ENCODE results near the gene CDKL2.

The CDKL2 gene

DNA sequence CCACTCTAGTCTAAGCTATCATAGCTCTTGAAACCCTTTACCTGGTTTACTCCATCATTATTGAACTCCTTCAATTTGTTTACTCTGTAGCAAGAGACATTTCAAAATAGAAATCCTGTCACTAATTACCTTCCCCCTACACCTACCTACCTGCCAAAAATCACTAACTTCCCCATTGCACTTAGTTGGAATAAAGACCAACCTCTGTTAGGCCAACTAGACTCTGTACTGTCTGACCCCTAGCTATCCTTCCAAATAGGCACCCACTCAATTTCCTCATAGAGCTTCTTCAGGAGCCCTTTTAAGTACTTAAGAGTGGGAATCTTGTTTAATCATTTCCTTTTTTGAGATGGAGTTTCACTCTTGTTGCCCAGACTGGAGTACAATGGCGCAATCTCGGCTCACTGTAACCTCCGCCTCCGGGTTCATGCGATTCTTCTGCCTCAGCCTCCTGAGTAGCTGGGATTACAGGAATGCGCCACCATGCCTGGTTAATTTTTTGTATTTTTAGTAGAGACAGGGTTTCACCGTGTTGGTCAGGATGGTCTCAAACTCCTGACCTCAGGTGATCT lies 8.9 kb upstream of the CDKL2 start:
- no peak for DNase-seq (ENCODE audit: low spot score)

DNA sequence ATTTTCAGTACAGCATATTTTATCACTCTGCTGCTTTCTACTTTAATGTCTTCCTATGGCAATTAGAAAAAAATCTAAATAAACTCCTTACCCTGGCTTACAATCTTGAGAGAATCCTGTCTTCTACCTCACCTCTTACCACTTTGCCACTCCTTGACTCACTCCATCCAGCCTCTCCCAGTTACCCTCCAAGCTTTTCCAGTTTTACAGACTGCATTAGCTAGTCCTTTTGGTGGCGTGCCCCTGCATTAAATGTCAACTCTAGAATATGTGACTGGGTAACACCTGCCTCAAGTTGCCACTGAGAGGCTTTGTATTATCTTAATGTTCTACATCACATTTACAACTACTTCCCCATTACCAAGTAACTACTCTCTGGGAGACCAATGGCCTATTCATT lies 7.5 kb upstream of the CDKL2 start:
- DNase-seq (ENCODE audit: low spot score): no peak

DNA sequence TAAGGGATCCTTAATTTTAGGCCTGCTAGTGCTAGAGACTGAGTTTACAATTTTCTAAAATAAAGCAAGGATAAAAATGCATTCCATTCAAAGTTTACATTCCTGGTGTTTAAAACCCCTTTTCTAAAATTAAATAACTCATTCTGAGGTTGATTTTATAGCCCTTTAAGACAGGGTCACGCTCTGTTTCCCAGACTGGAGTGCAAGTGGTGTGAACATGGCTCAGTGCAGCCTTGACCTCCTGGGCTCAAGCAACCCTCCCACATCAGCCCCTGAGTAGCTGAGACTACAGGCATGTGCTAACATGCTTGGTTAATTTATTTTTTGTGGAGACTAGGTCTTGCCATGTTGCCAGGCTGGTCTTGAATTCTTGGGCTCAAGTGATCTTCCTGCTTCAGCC lies 6.8 kb upstream of the CDKL2 start:
- no peak for DNase-seq (ENCODE audit: low spot score)

DNA sequence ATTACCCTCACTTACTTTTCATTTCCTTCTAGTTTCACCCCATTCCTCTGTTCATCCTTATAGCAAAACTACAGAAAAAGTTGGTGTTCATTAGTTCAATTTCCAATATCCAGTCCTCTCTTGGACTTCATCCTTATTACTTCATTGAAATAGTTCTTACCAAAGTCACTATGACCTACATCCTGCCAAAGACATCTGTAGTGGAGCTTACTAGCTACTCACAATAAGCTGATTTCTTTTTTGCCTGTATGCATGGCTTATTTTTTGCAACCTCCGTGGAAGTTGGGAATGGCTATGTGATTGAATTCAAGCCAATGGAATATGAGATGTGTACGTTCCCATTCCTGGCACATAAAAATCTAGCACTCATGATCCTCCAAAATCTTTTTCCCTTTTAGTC lies 4.6 kb upstream of the CDKL2 start:
- no peak for DNase-seq (ENCODE audit: low spot score)

DNA sequence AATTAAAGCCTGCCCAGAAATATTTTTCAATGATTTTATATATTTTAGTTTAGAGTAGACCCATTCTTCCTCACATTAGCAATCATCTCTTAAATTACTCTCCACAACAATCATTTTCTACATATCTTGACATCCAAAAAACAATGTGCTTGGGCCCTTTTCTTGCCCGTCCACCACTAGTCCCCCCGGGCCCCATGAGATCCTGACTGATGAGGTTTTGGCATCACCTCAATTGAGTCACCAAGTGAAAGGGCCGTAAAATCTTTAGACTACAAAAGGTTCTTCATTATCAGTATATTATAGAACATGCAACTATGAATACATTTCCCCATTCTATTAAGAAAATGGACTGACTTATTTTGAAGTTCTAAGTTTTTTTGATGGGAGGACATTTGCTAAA lies 4.0 kb upstream of the CDKL2 start:
- no peak for DNase-seq (ENCODE audit: low spot score)

DNA sequence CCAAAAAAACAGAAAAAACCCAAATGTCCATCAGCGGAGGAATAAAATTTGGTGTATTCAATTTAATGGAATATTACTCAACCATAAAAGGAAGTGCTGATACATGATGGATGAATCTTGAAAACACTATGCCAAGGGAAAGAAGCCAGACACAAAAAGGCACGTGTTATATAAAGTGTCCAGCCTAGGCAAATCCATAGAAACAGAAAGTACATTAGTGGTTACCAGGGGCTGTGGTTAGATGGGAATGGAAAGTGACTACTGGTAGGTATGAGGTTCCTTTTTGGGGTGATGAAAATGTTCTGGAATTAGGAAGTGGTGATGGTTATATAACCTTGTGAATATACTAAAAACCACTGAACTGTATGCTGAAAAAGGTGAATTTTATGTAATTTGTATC lies 3.5 kb upstream of the CDKL2 start:
- DNase-seq (ENCODE audit: low spot score): no peak

DNA sequence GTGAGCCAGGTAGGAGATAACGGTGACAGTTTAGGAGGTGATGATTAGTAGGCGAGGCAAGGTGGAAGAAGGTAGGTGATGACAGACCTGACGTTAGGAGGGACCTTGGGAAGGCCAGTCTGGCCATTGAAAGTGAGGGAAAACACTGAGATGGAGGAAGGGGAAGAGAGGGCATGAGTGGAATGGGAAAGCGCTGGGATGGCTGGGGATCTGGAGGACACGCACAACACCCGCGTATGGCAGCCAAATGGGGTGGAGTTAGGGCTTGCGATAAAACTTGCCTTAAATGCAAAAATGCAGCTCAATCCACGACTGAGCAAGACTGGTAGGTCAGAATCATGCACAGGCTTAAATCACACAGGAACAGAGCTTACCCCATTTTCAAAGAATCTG lies 605 bp upstream of the CDKL2 start:
- DNase-seq (ENCODE audit: low spot score): peak; percentile 31

DNA sequence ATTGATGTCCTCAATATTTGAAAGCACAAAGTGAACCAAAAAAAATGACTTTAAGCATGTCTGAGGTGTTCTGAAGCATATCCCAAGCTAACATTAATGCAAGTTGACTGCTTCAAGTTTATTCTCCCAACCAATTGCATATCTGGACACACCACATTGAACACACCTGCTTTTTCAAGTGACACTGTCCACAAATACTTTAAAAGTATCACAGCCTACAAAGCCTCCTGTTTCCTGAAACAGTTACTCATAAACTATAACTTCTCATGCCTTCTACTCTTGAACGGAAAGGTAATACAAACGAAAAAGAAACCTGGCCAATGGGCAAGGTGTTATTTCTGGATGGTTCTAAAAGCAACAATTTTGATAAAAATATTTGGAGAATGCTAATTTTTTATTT lies 1.1 kb downstream of the CDKL2 start:
- DNase-seq (ENCODE audit: low spot score): no peak

DNA sequence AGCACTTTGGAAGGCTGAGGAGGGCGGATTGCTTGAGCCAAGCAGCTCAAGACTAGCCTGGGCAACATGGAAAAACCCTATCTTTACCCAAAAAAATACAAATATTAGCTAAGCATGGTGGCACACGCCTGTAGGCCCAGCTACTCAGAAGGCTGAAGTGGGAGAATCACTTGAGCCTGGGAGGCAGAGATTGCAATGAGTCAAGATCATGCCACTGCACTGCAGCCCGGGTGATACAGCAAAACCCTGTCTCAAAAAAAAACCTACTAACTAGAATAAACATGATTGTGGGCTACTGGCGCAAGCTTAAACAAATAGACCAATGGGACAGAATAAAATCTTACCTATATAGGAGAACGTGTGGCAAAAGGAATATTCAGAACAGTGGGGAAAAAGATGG lies 7.3 kb downstream of the CDKL2 start:
- no peak for DNase-seq (ENCODE audit: low spot score)

DNA sequence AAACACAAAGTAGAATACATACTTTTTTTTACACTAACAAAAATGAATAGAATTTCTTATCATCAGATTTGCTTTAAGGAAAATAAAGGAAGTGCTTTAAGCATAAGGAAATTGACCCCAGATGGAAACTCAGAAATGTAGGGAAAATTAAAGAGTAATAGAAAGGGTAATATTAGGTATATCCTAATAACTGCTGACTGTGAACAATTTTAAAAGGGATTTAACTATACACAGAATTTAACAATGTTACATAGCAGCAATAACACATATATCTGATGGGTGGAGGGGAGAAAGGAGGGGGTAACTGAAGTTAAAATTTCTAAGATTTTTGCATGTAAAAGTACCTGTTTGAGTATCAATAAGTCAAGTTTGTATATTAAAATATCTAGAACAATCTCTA lies 8.6 kb downstream of the CDKL2 start:
- no peak for DNase-seq (ENCODE audit: low spot score)

DNA sequence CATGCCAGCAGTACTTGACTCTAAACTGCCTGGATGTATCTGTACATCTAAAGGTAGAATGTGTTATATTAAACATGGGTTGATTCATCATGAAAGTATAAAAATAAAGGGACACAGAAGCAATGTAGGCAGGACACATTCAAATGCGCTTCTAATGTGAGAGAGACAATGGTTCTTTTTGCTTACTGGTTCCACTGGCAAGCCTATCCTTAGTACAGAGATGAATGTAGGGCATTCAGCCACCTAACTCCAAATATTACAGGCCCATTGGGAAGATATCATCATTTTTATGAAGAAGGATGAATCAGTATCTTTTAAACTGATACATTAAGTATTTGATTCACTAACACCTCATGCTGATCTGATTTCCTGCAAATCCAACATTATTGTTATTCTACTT lies 18.0 kb downstream of the CDKL2 start:
- DNase-seq (ENCODE audit: low spot score): peak; percentile 20

DNA sequence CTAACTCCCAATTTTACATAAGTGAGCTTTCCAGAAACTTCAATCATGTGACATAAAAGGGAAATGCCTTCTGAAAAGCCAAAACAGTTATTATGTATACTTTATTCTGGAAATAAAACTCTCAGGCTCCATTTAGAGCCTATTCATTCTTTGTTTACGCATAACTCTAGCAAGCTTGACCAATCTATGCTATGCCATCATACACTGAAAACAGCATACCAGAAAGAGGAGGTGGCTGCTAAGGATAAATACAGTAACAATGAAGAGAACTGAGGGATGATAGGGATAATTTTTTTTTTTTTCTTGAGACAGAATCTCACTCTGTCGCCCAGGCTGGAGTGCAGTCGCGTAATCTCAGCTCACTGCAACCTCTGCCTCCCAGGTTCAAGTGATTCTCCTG lies 24.4 kb downstream of the CDKL2 start:
- DNase-seq (ENCODE audit: low spot score): no peak

DNA sequence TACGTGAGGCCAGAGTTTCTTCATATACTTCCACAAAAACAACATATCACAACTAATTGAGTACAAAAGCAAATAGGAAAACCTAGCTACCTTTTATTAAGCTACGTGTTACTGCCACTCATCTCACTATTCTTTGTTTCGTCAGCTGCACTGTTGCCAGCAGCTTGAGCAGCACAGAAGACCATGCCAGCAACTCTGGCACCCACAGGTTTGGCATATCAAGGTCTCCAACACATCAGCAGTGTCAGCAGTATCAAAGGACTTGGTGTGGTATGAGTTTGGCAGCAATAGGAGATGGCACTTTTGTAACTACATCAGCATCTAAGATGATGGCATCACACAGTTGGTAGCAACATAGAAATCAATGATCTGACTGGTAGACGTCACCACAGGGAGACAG lies 30.7 kb downstream of the CDKL2 start:
- DNase-seq (ENCODE audit: low spot score): no peak

DNA sequence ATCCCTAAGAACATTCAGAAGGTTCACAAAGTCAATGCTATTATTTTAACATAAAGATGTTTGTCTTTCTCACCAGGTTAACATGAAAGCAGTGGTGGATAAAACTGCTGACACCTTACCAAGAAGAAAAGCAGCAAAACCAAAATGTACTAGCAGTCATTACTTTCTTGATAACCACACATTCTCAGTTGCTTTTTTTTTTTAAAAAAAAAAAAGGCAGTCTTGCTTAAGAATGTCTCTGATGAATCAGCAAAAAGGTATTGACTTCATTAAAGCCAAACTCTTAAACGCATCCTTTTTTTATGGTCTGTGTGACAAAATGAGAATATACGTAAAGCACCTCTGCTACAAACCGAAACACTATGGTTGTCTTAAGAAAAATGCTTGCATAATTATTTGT lies 31.9 kb downstream of the CDKL2 start:
- no peak for DNase-seq (ENCODE audit: low spot score)

DNA sequence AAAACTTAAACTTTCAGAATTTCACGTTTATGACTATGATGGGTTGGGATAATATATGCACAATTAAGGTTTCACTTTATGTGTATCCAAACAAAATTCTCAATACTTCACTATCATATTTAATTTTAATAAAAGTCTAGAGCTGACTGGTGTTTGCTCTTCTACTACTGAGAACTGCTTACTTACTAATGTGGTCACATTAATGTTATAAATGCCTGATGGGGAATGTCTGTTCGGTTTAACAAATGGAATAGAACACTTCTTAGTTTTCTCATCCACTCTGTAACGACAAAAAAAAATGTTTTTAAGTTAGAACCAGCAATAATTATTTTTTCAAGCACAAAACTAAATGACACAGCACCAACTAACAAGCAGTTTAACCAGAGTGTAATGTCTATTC lies 34.3 kb downstream of the CDKL2 start:
- no peak for DNase-seq (ENCODE audit: low spot score)

DNA sequence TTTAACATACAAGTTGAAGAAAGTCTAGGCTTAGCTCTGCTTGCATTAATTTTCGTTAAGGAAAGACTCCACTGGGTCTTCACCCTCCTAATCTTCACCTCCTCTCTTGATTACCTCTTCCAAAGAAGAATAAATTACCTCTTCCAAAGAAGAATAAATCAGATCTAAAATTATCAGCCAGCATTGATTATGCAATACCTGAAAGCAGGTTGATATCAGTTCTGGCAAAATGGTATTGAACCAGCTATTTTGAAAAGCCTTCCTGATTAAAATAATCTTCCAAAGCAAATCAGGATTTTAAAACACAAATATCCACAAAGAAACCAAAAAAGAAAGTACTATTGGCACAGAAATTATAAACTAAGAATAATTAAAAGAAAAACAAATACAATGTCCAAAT lies 36.9 kb downstream of the CDKL2 start:
- DNase-seq (ENCODE audit: low spot score): no peak

DNA sequence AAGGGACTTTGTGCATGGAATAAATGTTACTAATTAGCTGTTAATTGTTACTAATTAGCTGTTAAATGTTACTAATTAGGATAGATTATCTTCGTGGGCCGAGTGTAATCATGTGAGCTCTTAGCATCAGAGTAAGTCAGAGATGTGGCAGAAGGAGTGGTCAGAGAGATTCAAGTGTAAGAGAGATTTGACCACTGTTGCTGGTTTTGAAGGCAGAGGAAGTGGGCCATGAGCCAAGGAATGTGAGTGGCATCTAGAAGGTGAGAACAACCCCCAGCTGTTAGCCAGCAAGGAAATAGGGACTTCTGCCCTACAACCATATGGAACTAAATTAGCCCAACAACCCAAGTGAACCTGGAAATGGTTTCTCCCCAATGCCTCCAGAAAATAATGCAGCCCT lies 46.3 kb downstream of the CDKL2 start:
- no peak for DNase-seq (ENCODE audit: low spot score)

DNA sequence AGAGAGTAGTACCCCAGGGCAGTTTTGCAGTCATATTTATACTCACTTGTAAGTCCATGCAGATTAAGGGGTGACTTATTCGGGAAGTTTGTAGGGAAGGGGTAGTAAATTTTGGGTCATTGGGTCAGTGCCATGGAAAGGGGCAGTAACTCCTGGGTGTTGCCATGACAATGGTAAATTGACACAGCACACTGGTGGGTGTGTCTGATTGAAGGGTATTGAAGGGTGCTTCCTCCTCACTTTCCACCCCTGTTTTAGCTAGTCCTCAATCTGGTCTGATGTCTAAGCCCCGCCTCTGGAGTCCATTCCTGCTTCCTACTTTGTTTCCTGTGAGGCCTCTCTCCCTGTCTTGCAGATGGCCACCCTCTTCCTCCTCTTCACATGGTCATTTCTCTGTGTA lies 62.6 kb downstream of the CDKL2 start:
- no peak for DNase-seq (ENCODE audit: low spot score)

DNA sequence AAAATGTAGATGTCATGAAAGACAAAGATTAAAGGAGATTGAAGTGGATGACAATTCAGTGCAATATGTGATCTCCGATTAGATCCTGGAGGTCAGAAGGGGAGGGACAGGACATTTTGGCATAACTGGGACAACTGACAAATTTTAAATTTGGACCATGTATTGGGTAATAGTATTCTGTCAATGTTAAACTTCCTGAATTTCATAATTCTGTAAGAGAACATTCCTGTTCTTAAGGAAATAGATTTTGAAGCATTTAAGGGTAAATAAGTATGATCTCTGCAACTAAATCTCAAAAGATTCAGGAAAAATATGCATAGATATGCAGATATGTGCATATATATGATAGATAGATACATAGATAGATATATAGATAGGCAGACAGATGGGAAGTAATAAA lies 63.4 kb downstream of the CDKL2 start:
- DNase-seq (ENCODE audit: low spot score): no peak

DNA sequence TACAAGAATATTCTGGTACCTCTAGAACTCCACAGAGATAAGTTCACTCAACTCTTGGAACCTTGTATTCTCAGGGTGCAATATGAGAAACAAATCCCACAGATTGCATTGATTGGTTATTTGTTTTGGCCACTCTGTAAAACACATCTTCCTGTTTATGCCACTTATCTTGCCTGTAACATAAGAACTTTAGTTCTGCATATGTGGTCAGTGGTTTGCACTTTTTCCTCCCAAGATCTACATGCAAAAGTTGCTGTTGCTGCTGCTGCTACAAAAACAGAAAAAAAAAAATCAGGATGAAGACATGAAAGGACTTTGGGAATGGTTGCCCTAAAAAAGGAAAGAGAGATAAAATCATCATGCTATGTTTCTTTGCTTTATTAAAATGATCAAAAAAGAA lies 64.8 kb downstream of the CDKL2 start:
- DNase-seq (ENCODE audit: low spot score): no peak

DNA sequence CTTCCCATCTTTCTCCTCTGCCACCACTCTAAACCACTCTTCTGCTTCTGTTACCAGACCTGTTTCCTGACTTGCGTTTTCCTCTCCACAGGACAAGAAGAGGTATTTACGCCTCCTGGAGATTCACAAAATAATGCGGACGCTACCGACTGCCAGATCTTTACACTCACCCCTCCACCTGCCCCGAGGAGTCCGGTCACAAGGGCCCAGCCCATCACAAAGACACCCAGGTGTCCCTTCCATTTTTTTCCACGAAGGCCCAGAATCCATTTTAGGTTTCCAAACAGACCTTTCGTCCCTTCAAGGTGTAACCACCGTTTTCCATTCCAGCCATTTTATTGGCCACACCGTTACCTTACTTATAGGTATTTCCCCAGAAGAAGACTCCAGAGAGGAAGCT lies 66.3 kb downstream of the CDKL2 start:
- DNase-seq (ENCODE audit: low spot score): no peak

DNA sequence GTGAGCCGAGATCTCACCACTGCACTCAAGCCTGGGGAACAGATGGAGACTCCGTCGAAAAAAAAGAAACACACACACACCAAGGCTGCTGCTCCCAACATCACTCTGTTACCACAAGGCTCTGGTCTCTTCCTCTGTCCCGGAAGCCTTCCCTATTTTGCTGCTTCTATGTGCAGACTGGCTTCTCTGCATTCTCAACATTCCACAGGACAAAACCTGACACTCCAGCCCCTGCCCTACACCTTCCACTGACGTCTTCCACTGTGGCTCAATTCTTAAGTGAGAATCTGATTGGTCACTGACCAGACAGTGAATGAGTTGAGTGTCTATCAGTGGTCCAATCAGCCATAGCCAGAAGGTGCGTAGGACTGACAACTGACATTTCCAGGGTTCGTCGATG lies 68.5 kb downstream of the CDKL2 start:
- no peak for DNase-seq (ENCODE audit: low spot score)

DNA sequence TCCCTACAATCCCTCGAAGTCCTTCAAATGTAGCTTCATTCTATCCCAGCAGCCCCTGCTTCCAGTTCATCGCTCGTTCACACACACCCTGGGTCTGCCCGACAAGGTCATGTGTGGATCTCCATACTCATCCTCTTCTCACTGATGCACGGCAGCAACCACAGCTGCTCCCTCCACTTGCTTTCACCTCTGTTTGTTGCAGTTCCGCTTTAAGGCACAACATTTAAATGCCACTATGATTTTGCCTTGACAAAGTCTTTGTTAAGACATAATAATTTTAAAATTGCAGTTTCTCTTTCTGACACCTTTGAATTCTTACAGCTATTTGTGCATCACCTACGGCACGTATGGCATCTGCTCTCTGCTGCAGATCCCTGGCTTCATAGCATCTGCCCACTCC lies 72.6 kb downstream of the CDKL2 start:
- no peak for DNase-seq (ENCODE audit: low spot score)

DNA sequence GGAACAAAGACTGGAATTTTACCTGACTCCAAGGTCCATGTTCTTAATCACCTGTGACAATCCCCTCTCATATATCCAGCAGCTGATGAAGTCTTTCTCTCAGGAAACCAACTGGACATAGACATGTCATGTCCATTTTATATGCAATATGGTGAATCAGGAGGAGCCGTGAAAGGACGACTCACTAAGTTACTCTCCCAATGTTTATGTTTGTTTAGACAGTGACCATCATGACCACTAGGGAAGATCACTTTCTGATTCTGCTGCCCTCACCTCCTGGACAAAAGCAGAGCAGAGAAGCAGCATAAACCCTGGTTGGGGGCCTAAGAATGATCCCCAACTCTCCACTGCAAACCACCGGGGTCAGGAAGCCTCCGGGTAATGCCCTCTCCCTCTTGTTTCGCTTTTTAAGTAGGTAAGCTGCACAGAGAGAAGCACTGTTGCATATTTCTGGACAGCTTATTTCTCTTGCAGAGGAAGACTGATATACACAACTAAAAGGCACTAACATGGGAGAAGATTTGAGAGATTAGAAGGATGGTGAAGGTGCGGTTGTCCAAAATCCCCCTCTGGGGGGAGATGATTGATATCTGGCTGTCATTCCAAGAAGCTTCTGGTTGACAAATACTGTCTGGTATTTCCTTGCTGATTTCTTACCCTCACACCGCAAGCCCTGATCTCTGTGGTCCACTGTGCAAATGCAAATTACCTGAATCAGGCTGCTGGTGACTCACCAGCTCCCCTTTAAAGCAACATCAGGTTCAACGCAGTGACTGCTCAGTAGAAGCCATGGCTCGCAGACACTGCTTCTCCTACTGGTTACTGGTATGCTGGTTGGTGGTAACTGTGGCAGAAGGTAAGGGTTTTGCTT lies 74.8 kb downstream of the CDKL2 start, which contains the start of gene ODAPH:
TSS of gene ODAPH (plus strand) at position 773 of the 871 bp plus-strand sequence. CDS start at position 790, 17 bp downstream.
- DNase-seq (ENCODE audit: low spot score): no peak

All from Ammon's horn (tissue), 1 donor.